GM21529 (cell line): ENCODE results near the gene ETV6.

Experiments used
- ATAC-seq: cut with Tn5 transposase; IDR thresholded peaks from one replicate; pipeline ENCODE4 v1.9.1; 2021; ENCODE audit not compliant: unreplicated experiment

ETV6 gene

DNA sequence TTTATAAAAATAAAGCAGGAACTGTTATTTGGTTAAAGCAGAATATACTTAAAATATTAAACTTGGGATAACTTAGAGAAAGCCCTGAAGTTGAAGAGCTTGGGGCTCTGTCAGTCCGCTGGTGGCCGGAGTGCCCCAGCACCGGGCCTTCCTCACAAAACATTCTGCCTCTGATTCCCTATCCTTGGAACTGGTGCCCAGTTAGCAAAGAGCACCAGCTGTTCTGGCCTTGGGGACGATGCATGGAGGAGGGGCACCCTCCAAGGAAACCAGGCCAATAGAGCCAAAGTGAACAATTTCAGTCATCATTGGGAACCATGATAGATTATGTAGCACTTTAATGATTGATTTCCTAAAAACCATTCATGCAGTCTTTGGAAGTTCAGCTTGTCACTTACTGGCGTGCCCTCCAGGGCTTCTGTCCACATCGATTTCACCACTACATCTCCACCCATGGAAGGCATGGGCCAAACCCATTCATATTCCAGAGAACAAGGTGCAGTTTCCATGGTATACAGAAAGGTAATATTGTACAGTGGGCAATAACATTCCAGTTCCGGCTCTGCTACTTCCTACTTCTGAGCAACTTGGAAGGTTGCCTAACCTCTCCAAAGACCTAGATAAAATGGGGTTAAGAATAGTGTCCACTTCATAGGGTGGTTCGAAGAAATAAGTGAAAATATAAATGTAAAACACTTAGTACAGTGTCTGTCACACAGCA lies 145.9 kb downstream of the ETV6 start:
- ATAC-seq, result no peak

DNA sequence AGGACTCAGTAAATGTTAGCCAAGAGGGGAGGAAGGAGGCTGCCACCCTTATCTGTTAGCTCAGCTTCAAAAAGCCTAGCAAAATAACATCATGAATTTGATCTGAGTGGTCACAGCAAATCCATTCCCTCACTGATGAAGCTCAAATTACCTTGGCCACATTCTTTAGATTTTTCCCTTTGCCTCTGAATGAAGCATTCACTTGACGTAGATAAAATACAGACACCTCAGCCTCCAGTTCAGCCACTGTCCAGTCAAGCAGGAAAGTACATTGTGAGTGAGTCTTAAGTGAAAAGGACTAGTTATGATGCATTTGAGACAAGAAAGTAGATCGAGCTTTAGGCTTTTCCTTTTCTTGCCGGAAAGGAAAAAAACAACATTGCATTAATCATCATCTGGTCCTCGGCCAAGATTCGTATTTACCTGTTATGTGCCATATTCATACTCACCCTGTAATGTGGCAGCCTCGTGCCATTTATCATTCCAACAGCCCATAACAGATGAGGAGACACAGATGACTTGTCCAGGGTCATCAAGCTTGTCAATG lies 146.5 kb downstream of the ETV6 start:
- ATAC-seq, result no peak

DNA sequence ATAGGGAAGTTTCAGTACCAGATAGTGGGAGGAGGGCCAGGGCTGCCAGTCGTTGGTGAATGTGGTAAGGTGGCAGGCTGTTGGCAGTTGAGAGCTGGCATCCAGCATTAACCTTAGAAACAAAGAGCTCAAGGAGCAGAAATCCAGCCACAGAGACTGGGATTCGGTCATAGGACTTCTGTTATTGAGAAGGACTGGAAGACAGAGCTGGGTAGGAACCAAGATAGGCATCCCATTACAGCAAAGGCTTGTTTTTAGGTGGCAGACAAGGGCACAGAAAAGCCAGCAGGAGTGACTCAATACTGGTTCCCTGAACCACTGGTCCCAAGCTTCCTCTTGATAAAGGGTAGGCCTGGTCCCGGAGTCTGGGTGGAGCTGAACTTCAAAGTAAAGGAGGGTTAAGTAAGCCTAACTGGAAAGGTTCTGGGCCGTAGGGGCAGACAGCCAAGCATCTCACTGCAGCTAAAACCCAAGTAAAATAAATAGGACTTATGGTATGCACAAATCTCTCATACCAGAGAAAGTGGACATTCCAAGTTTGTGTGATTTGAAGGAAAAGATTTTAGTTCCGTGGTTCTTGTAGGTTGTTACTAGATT lies 147.9 kb downstream of the ETV6 start:
- no peak for ATAC-seq

DNA sequence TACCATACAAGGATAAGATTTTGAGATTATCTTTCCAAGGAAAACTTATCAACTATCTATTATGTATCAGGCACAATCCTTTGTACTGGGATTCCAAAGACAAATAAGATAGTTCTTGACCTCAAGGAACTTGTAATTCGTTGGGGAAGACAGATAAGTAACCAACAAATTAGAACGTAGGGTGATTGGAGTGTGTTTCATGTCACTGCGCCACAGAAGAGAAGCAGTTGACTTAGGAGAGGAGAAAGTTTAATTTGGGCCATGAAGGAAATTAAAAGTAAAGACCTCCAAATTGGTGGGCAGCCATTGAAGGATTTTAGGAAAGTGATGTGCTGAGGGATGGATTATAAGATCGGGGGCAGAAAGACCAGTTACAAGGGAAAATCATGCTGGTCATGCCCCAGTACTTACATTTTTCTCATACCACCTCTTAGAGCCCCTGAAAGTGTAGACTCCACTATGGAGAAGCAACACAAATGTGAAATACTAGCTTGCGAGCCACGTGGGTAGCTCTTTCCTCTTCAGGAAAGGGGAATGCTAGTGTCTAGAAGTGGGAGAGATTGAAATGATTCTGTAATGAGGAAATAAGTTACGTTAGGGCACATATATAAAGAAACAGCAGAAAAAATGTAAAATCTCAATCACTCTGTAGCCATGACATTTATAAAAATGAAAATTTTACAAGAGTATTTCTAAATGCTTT lies 148.7 kb downstream of the ETV6 start:
- ATAC-seq, result no peak

DNA sequence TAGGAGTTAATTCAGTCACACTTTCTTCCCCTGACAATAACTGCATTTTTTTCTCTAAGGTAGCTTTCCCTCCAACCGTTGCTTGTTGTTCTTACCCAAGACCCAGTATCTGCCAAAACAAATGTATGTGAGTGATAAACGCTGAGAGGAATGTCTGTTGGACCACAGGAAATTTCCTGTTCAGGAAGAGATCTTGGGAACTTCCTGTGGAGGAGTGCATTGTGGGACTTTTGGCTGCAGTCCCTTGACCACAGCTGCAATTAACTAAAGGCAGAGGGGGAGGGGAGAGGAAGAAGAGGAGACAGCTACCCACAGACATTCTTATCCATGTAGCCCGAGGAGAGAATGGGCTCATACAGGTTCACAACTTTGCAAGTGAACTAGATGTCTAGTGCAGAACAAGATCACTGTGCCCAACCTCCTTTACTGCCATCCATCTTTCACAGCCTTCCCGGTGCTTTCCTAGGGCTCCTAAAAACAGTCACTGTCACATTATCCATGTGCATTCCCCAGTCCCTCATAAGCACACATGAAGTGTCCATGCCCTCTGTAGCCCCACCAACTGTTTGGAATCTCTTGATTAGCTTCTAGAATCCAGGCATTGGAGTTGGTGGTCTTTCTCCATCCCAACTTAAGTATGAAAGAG lies 149.5 kb downstream of the ETV6 start:
- ATAC-seq, result no peak

DNA sequence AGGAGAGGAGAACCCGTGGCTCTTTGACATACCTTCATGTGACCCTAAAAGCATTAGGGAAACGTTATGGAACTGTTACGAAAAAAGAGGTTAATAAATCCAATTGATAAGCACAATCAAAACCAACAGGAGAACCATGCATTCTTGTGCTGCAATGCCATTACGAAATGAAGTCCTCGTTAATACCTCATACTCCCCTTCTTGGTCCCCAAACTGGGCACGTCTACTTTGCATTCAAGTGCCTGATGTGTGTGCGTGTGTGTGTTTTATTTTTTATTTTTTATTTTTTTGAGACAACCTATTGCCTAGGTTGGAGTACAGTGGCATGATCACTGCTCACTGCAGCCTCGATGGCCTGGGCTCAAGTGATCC lies 150.0 kb downstream of the ETV6 start:
- no peak for ATAC-seq

DNA sequence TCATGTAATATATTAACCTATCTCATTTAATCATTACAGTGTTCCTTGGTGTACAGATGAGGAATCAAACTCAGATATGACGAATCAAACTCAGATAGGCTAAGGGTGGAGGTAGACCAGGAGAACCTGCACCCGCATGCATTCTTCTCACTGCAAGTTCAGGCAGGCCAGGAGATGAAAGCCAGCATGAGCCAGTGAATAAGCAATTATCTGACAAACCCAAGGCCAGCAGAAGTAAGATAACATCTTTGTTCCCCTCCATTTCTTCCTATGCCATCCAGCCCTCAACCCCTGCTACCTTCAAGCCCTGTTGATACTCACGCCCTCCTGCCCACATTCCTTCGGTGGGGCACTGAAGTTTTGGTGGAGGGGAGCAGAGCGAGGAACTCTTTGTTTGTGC lies 152.2 kb downstream of the ETV6 start:
- no peak for ATAC-seq

DNA sequence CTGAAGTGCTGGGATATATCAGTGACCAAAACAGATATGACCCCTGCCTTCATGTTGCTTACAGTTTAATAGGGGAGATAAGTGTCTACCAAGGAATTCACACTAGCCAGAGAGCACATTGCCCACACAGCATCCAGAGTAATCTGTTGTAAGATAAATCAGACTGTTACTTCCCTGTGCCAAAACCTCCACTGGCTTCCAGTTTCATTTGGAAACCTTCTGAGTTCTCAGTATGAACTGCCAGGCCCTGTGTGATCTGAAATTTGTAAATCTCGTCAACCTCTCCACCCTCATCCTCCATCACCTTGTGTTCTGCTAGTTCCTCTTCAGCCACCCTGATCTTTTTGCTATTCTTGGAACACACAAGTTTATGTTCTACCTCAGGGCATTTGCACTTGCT lies 154.7 kb downstream of the ETV6 start:
- no peak for ATAC-seq

DNA sequence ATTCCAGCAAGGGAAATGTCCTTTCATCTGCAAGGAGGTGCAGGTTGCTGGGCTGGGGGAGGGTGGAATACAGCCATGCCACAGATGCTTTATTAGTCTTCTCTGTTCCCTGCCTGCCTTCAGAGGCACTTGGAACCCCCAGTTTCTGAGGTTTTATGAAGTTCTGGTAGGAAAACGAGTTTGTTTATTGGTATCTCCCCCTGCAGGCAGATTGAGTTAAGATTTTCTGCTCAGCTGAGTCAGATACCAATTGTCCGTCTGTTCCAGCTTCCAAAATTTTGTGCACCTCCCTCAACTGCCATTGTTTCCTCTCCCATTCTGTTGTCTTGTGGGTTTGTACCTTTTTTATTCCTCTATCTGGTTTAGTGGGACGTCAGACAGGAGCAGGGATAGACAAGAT lies 155.6 kb downstream of the ETV6 start:
- no peak for ATAC-seq

DNA sequence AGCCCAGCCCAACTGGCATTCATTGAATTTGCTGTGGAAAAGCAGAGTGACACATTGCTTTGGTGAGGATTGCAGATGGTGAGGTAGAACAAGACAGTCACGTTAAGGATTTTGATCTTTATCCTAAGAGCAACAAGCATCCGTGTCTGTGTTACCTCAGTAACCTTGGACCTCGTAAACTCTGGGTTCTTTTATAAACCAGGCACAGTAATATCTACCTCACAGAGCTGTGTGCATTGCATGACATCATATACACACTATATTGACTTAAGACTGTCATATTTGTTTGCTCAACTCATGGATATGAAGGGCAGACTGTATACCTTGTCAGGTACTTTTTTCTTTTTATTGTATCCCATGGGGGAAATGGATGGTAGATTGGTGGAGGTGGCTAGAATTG lies 156.2 kb downstream of the ETV6 start:
- no peak for ATAC-seq

DNA sequence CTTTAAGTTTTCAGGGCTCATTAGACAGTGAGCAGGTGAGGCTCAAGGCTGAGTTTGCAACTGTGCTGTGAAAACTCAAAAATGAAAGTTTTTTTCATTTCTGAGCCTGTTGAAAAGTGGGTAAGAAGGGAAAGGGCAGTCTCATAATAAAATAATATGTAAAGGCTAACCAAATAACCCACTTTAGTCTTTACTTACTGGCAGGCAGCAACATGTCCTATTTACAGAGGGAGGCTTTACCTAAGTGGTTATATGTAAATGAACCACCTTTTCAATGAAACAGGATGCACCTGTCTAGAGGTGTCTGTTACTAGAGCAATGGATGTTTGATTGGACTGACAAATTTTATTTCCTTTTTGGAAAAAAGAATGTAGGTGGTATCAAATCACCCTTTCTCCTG lies 158.0 kb downstream of the ETV6 start:
- no peak for ATAC-seq

DNA sequence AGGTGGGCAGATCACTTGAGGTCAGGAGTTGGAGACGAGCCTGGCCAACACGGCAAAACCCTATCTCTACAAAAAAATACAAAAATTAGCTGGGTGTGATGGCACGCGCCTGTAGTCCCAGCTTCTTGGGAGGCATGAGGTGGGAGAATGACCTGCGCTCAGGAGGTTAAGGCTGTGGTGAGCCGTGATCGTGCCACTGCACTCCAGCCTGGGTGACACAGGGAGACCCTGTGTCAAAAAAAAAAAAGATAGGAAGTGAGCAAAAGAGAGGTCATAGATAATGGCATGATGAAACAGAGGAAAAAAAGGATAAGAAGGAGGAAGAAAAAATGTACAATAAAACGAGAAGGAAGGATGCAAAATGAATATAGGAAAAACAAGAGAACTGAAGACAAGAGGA lies 159.5 kb downstream of the ETV6 start:
- no peak for ATAC-seq

DNA sequence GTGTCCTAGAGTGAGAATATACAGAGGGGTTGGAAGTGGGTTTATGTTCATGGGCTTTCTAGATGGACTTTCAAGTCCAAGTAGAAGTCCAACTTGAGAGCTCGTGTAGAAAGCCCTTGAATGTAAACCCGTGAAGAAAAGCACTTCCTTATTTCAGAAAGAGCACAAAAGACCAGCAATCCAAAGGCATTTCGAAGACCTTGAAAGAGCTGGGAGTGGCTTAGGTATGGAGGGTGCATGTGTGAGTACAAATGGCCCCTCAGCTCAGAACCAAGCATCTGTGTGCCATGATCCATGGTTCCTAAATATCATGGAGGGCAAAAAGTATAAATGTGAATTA lies 160.7 kb downstream of the ETV6 start:
- no peak for ATAC-seq

DNA sequence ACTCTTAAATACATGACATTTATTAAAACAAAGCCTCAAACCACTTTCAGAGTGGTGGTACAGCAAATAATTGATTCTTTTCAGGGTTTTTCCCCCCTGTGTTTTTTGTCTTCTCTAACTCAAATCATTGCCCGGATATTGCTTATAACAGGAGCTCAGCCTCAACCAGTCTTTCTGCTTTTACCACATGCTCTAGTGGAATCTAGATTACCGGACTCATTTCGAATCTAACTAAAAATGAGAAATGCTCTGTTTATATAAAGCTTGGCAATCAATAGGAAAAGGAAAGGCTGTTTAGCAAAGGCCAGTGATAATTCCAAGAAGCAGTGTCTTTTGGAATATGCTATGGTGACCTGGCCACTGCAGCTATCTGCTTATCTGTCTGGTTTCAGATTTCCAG lies 161.5 kb downstream of the ETV6 start:
- ATAC-seq, result no peak

DNA sequence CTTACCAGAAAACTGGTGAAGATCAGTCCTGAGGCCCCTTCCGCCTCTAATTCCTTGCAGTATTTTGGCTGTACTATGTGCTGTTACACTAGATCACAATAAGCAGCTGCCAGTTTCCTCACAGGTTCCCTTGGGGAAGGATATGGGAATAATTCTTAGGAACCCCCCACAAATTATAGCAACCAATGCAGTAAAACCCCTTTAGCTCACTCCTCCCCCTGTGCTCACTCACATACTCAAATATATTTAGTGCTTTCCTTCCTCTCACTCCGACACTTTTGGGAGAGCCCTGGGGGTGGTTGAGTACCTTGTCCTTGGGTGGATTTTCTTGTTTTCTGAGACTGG lies 162.7 kb downstream of the ETV6 start:
- no peak for ATAC-seq

DNA sequence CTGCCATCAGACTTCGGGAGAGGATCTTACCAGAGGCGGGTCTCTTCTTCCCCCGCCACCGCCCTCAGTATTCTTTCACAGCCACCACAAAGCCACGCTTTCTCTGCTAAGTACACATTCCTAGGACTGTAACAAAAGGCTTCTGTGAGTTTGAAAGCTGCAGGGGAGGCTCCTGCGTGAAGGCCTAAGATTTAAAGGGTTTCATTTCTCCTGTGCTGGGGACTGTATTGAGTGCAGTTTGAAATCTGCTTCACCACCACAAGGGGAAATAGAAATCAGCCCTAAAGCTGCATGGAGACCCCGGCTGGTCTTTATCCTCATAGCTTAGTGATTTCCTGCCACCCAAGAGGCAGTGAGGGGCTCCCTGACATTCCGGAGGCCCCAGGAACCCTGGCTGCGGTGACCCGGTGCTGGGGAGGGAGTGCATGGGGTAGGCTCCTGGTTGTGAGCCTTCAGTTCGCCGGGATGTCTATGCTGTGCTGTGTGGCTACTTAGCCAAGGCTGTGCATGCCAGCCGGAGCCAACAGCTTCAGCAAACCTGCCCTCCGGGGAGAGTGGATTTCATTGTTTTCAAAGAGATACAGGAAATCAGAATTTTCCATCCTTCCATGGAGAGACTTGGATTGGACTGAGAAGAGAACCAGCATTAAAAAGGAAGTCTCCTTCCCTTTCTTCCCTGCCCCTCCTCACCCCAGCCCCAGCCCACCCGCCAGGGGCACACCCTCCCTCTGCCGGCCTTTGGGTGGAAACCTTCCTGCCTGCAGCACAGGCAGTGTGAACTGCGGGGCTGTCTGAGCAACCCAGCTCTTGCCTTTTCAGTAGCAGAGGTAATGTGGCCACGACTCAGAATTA lies 163.3 kb downstream of the ETV6 start:
- ATAC-seq, result peak; percentile 75

DNA sequence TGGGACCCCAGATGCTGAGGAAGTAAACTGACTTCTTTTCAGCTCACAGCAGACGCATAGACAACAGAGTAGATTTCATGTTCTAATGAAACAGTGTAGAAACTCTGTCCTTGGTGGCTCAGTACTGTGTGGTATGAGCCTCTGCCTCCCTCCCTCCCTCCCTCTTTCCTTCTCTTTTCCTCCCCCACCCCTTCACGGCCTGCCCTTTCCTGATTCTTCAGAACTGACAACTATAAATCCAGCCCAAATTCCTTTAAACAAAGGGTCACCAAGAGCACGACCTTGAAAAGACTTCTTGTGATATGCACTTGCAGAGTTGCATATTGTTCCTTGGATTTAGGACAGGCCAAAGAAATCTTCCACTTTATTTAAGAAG lies 164.0 kb downstream of the ETV6 start:
- no peak for ATAC-seq

DNA sequence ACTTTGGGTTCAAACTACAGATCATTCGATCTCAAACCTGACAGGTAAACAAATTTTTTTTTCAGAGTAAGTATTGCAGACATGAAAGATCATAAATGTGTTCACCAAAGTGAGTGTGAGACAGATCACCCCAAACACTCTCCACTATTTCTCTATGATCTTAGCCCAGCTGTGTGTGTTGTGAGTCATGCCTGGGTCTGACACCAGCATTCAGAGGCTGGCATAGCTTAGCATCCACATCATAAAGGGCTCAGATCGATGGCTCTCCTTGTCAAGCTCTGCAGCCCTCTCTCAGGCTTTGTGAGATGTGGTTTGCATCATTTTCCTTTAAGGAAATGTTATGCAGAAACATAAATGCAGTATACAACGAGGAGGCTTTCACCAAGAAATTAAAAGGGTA lies 164.9 kb downstream of the ETV6 start:
- no peak for ATAC-seq

DNA sequence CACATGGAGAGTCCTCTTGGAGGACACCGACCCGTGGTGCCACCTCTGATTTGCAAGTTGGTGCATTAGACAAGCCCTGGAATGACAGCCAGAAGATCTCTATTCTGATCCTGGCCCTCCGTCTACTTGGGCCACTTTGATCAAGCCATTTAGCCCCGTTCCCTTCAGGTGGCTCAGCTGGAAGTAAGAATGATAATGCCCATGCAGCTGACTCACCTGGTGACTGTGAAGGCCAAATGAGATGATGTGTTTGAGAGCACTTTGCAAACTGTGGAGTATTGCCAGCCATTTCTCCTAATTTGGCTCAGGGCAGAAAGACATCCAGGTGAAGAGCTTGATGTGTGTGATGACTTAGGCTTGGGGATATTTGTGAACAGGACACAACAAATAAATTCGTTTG lies 165.9 kb downstream of the ETV6 start:
- ATAC-seq, result no peak

DNA sequence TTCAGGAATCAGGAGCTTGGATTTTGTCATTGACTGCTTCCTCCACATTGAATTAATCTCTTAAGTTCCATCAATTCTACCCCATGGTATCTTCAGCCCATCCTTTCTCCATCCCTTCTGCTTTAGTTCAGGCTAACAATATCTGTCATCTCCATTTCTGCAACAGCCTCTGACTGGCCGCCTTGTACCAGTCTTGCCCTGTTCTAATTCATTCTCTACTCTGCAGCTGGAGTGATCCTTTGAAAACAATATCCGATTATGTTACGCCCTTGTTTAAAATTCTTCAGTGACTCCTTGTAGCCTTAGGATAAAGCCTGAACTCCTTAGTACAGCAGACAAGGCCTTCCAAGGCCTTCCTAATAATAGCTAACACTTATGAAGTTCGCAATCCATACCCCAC lies 170.2 kb downstream of the ETV6 start:
- ATAC-seq, result no peak

DNA sequence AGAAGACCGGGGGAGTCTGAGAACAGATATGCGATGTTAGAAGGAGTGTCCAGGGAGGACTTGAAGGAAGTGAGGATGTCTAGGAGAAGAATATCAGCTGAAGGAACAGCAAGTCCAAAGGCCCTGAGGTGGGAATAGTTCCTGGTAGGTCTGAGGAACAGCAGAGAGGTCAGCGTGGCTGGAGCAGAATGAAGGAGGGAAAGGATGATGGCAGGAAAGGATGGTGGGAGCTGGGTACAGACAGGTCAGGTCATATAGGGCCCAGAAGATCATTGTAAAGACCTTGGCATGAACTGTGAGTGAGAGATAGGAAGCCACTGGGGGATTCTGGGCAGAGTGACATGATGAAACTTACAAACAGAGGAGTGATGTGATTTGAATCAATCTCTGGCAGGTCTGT lies 171.0 kb downstream of the ETV6 start:
- ATAC-seq, result no peak
